Kidney (tissue), 14 donors: ENCODE measurements around the gene CCDC63. TPM values are rescaled to one million over a fixed set of nuclear protein-coding genes. Genes with fewer than 3 reads are reported as not detected.
A peak's percentile ranks its signal among the peaks of the same experiment; 100 is the strongest.

ENCODE experiments used
- DNase-seq, 5 donors: peaks; one replicate each; pipeline ENCODE4 v3.0.0-alpha.2; 2013 to 2020
- FAIRE-seq: peaks from 2 replicates; lab custom pipeline; 2012; peaks lifted over from hg19 to GRCh38; lab: Jason Lieb, UNC
- H3K27ac ChIP-seq, 2 donors: one replicate each; pipeline ENCODE4 v1.7.0; 2013; ENCODE audit warnings: low read depth in 2 of 2, low read length in 2 of 2, inconsistent platforms in 1 of 2
- H3K27me3 ChIP-seq: one replicate; pipeline ENCODE4 v1.7.1; 2013; ENCODE audit warnings: low read length, inconsistent platforms; ENCODE audit not compliant: control insufficient read depth, insufficient read depth
- H3K36me3 ChIP-seq, 3 donors: one replicate each; pipeline versions ENCODE4 v1.7.0 to v1.7.1; 2013; ENCODE audit warnings: low read length in 3 of 3, control low read depth in 1 of 3, inconsistent platforms in 1 of 3; ENCODE audit not compliant: insufficient read depth in 3 of 3, control insufficient read depth in 2 of 3
- H3K4me1 ChIP-seq, 3 donors: one replicate each; pipeline versions ENCODE4 v1.7.0 to v1.7.1; 2013; ENCODE audit warnings: low read length in 3 of 3, inconsistent platforms in 1 of 3, low read depth in 1 of 3; ENCODE audit not compliant: control insufficient read depth in 2 of 3, insufficient read depth in 2 of 3
- H3K4me3 ChIP-seq, 3 donors: one replicate each; pipeline versions ENCODE4 v1.7.0 to v1.8.1; 2013; ENCODE audit warnings: low read length in 3 of 3, control low read depth in 1 of 3, inconsistent platforms in 1 of 3
- H3K9ac ChIP-seq, 3 donors: one replicate each; pipeline versions ENCODE4 v1.7.0 to v1.7.1; 2013; ENCODE audit warnings: low read length in 3 of 3, control low read depth in 1 of 3, inconsistent platforms in 1 of 3
- H3K9me3 ChIP-seq, 3 donors: one replicate each; pipeline versions ENCODE4 v1.7.0 to v1.7.1; 2013; ENCODE audit warnings: low read length in 3 of 3, control low read depth in 1 of 3, inconsistent platforms in 1 of 3; ENCODE audit not compliant: control insufficient read depth in 2 of 3, insufficient read depth in 1 of 3
- intact Hi-C: fragments of 100-400 bp; cut with DNase I; formaldehyde crosslinking; loops from one replicate; pipeline ENCODE4 v1.11.1; 2022
- polyA plus RNA-seq: library from polyadenylated mRNA; stranded (reverse); fragments of 350-450 nt; fragmentation: Illumina TruSeq; extraction: RNeasy Lipid Tissue Mini Kit (QIAGEN cat#74804); gene quantifications from one replicate; pipeline ENCODE4 v1.2.3, GENCODE V29; 2014; ENCODE audit warnings: low read depth, low replicate concordance; ENCODE audit not compliant: insufficient read depth
- total RNA-seq: library from RNA; stranded (reverse); fragmentation: NEBNext Ultra II Directional; extraction: Animal tissue kit (Norgen Biotek cat#: 25700); gene quantifications from one replicate; pipeline ENCODE4 v1.2.1, GENCODE V29; 2021
- TF ChIP-seq, protein P1 (sequence below): IDR thresholded peaks from 3 replicates; pipeline ENCODE4 v1.5.1; 2012; ENCODE audit warnings: mild to moderate bottlenecking, moderate library complexity, borderline replicate concordance; ENCODE audit not compliant: insufficient read depth; ENCODE audit errors: extremely low read depth
- donor health status: control.
- donor health status: control.
- donor health status: control.
- donor health status: control.
- donor health status: control.
- donor health status: DM: yes; HTN: yes; CAD: no.
- donor health status: Normal renal cell carcinoma (clear cell type).

CCDC63 gene
- total and polyA plus RNA-seq, 2 donors from 2014 or later, result not detected

DNA sequence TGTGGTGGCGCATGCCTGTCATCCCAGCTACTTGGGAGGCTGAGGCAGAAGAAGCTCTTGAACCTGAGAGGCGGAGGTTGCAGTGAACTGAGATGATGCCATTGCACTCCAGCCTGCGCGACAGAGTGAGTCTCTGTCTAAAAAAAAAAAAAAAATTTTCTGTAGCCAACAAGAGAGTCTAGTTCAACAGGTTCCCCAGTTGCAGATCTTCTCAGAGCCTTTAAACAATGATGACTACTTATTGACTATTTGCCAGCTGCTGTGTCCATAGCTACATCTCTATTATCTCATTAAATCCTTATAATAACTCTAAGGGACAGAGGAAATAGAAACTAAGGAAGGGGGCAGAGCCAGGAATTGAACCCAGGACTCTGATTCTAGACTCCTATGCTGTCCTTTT, 88.8 kb downstream of the CCDC63 start:
- intact Hi-C loops, result no loop called here
- Histone ChIP-seq H3K27me3 (no peaks in the 10 kb centered on the region), H3K9ac (no peak overlapping the region), H3K27ac (no peak overlapping the region), H3K36me3 (no peaks in the 10 kb centered on the region), H3K4me1 (no peaks in the 10 kb centered on the region), H3K4me3 (no peak overlapping the region), H3K9me3 (no peaks in the 10 kb centered on the region)
- DNase-seq (no peak), FAIRE-seq (no peak)
- TF ChIP-seq, protein P1, sequence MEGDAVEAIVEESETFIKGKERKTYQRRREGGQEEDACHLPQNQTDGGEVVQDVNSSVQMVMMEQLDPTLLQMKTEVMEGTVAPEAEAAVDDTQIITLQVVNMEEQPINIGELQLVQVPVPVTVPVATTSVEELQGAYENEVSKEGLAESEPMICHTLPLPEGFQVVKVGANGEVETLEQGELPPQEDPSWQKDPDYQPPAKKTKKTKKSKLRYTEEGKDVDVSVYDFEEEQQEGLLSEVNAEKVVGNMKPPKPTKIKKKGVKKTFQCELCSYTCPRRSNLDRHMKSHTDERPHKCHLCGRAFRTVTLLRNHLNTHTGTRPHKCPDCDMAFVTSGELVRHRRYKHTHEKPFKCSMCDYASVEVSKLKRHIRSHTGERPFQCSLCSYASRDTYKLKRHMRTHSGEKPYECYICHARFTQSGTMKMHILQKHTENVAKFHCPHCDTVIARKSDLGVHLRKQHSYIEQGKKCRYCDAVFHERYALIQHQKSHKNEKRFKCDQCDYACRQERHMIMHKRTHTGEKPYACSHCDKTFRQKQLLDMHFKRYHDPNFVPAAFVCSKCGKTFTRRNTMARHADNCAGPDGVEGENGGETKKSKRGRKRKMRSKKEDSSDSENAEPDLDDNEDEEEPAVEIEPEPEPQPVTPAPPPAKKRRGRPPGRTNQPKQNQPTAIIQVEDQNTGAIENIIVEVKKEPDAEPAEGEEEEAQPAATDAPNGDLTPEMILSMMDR, result no peak

DNA sequence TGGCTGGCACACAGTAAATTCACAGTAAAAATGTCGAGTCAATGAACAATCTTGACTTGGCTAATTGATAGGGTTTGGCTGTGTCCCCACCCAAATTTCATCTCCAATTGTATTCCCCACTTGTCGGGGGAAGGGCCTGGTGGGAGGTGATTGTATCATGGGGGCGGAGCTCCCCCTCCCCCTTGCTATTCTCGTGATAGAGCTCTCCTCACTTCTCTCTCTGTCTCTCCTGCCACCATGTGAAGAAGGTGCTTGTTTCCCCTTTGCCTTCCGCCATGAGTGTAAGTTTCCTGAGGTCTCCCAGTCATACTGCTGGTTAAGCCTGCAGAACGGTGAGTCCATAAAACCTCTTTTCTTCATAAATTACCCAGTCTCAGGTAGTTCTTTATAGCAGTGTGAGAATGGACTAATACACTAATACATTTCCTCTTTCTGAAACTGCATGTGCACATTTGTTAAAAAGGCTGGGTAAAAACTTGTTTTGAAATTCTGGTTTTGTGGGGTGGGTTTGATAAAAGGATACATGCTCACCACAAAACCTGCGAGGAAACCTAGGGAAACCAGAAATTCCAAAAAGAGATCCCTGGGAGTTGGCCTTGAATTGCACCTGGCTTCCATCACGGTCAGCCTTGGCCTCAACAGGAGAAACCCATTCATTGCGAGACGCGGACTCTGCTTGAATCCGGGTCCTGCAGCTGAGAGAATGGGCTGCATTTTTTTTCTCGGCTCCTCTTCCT, 89.7 kb downstream of the CCDC63 start:
- no peak for FAIRE-seq
- intact Hi-C loops, result no loop called here

GRCh38 chr12:110937104-110937641, 90.4 kb downstream of the CCDC63 start:
- no peak for FAIRE-seq
- Histone ChIP-seq H3K9me3 (no peaks in the 10 kb centered on the region), H3K9ac (no peak overlapping the region), H3K36me3 (no peaks in the 10 kb centered on the region), H3K4me1 (no peaks in the 10 kb centered on the region), H3K27me3 (no peaks in the 10 kb centered on the region), H3K27ac (no peak overlapping the region), H3K4me3 (no peak overlapping the region)
- peak; percentile 64 to 78 (median 71) for DNase-seq
- TF ChIP-seq, protein P1, result peak; percentile 79
- intact Hi-C loops, result no loop called here

More for the DNA sequence above, 89.7 kb downstream of the CCDC63 start:
- DNase-seq, result peak in 1 of 5 donors; percentile 4
- Histone ChIP-seq H3K27ac (no peak overlapping the region), H3K4me3 (no peak overlapping the region), H3K9ac (no peak overlapping the region), H3K9me3 (no peaks in the 10 kb centered on the region), H3K36me3 (no peaks in the 10 kb centered on the region), H3K27me3 (no peaks in the 10 kb centered on the region), H3K4me1 (no peaks in the 10 kb centered on the region)
- TF ChIP-seq, protein P1, result no peak
